NCI-H748 treated with DMSO at 0.1 percent for 48 hours (cell line): Measurements from ENCODE around the gene SERPINB12.
A peak's percentile ranks its signal among the peaks of the same experiment; 100 is the strongest.

ENCODE experiments used
- DNase-seq: peaks from one replicate; lab custom pipeline; 2025; lab: John Stamatoyannopoulos, UW

The SERPINB12 gene

GRCh38 chr18:63603772-63604171 is 61.6 kb downstream of the SERPINB12 start:
- DNase-seq, result no peak

GRCh38 chr18:63604791-63605567 is 62.8 kb downstream of the SERPINB12 start:
- DNase-seq, result no peak

- DNase-seq, result no peak
These were observed 64.4 kb downstream of the SERPINB12 start for GRCh38 chr18:63606526-63606925.

- no peak for DNase-seq
These were observed 71.3 kb downstream of the SERPINB12 start for GRCh38 chr18:63613420-63613819.

GRCh38 chr18:63617049-63617914 is 75.1 kb downstream of the SERPINB12 start:
- DNase-seq, result peak; percentile 97

- no peak for DNase-seq
These were observed 75.7 kb downstream of the SERPINB12 start for GRCh38 chr18:63617915-63618234.
